Effector CD8-positive, alpha-beta T cell (primary cell): Measurements from ENCODE around the gene BPGM.

Experiments used
- DNase-seq: peaks from one replicate; lab custom pipeline; 2025; lab: John Stamatoyannopoulos, UW

BPGM gene

GRCh38 chr7:134697205-134697886 is 50.7 kb downstream of the BPGM start:
- no peak for DNase-seq

- no peak for DNase-seq
These were observed 51.8 kb downstream of the BPGM start for GRCh38 chr7:134698481-134698880.

GRCh38 chr7:134699021-134699818 is 52.6 kb downstream of the BPGM start:
- DNase-seq: no peak

- no peak for DNase-seq
These were observed 53.2 kb downstream of the BPGM start for GRCh38 chr7:134699899-134700298.

- DNase-seq: no peak
These were observed 54.6 kb downstream of the BPGM start for GRCh38 chr7:134701272-134701671.

- no peak for DNase-seq
These were observed 56.0 kb downstream of the BPGM start for GRCh38 chr7:134702366-134703240.

GRCh38 chr7:134703241-134703594 is 56.6 kb downstream of the BPGM start:
- DNase-seq: no peak

- no peak for DNase-seq
These were observed 57.1 kb downstream of the BPGM start for GRCh38 chr7:134703782-134704181.

GRCh38 chr7:134704827-134705226 is 58.2 kb downstream of the BPGM start:
- no peak for DNase-seq

- no peak for DNase-seq
These were observed 59.1 kb downstream of the BPGM start for GRCh38 chr7:134705716-134706115.

GRCh38 chr7:134706468-134706867 is 59.8 kb downstream of the BPGM start:
- no peak for DNase-seq

- no peak for DNase-seq
These were observed 61.2 kb downstream of the BPGM start for GRCh38 chr7:134707663-134708378.

GRCh38 chr7:134708692-134709091 is 62.0 kb downstream of the BPGM start:
- no peak for DNase-seq

GRCh38 chr7:134709197-134709596 is 62.5 kb downstream of the BPGM start:
- DNase-seq: no peak

GRCh38 chr7:134710511-134710853 is 63.8 kb downstream of the BPGM start:
- no peak for DNase-seq

- DNase-seq: peak; percentile 13
These were observed 64.4 kb downstream of the BPGM start for GRCh38 chr7:134710854-134711624.

GRCh38 chr7:134712196-134712595 is 65.5 kb downstream of the BPGM start:
- DNase-seq: no peak

- DNase-seq: no peak
These were observed 68.0 kb downstream of the BPGM start for GRCh38 chr7:134714470-134715205.

- DNase-seq: no peak
These were observed 71.7 kb downstream of the BPGM start for GRCh38 chr7:134718211-134718875.
